Sigmoid colon (tissue), 7 donors: Measurements from ENCODE around the gene FCN2. TPM values are rescaled to one million over a fixed set of nuclear protein-coding genes. Genes with fewer than 3 reads are reported as not detected.

ENCODE experiments used
- DNase-seq: peaks from one replicate; pipeline ENCODE4 v3.0.0-alpha.2; 2019
- H3K27ac ChIP-seq, 4 donors: fragments of 200-600 bp; sonication (generic); one replicate each; pipeline ENCODE4 v1.5.1; 2016 to 2019; ENCODE audit warnings: mild to moderate bottlenecking in 1 of 4
- H3K27me3 ChIP-seq, 3 donors: fragments of 200-600 bp; sonication (generic); one replicate each; pipeline ENCODE4 v1.5.1; 2019; ENCODE audit warnings: mild to moderate bottlenecking in 1 of 3
- H3K36me3 ChIP-seq, 4 donors: fragments of 200-600 bp; sonication (generic); one replicate each; pipeline ENCODE4 v1.5.1; 2016 to 2019
- H3K4me1 ChIP-seq, 4 donors: fragments of 200-600 bp; sonication (generic); one replicate each; pipeline ENCODE4 v1.5.1; 2017 to 2019
- H3K4me3 ChIP-seq, 4 donors: fragments of 200-600 bp; sonication (generic); one replicate each; pipeline ENCODE4 v1.5.1; 2017 to 2019; ENCODE audit warnings: mild to moderate bottlenecking in 2 of 4, moderate library complexity in 1 of 4
- H3K9me3 ChIP-seq, 4 donors: fragments of 200-600 bp in 3 of 4; sonication (generic) in 3 of 4; one replicate each; pipeline versions ENCODE4 v1.5.1 to v1.6.1; 2013 to 2019
- CTCF ChIP-seq, 4 experiments: fragments of 450-650 bp in 3 of 4; fragments of 200-600 bp in 1 of 4; IDR thresholded peaks; one replicate each; pipeline ENCODE4 v1.5.1; 2016 to 2019; ENCODE audit warnings: antibody characterized with exemption in 4 of 4, mild to moderate bottlenecking in 3 of 4, moderate library complexity in 2 of 4
- EP300 ChIP-seq, 4 donors: sonication (generic); formaldehyde crosslinking; IDR thresholded peaks; one replicate each; pipeline ENCODE4 v1.6.1; 2017; ENCODE audit warnings: antibody characterized with exemption in 4 of 4
- POLR2A ChIP-seq, 2 donors: fragments of 450-650 bp; IDR thresholded peaks; one replicate each; pipeline ENCODE4 v1.6.1; 2016; ENCODE audit warnings: antibody characterized with exemption in 2 of 2, mild to moderate bottlenecking in 2 of 2, moderate library complexity in 2 of 2
- POLR2AphosphoS5 ChIP-seq, 4 donors: sonication (generic); formaldehyde crosslinking; IDR thresholded peaks; one replicate each; pipeline ENCODE4 v1.6.1; 2017; ENCODE audit warnings: antibody characterized with exemption in 4 of 4
- WGBS, 2 donors: extraction: QIAGEN DNeasy Blood & Tissue Kit; methylation state at CpG; one replicate each; pipeline ENCODE4 v1.1.7; 2013; 5-methylcytosine and 5-hydroxymethylcytosine counted together
- intact Hi-C: fragments of 100-400 bp; cut with DNase I; formaldehyde crosslinking; loops from one replicate; pipeline ENCODE4 v1.15.1; 2023
- polyA plus RNA-seq, 3 donors: library from polyadenylated mRNA; stranded (reverse); fragments of 200-250 nt; gene quantifications; one replicate each; pipeline ENCODE4 v1.2.3, GENCODE V29; 2013
- total RNA-seq, 4 donors: library from RNA; depleted of rRNA; stranded (reverse); fragments of >200 nt; gene quantifications; one replicate each; pipeline ENCODE4 v1.1.0, GENCODE V29; 2016
- donor health status: healthy with polysubstance abuse.
- donor health status: Bipolar disorder and iron deficiency.
- donor health status: healthy.

Gene FCN2
- total and polyA plus RNA-seq, 7 donors, result 0.12 TPM; not detected in 6

GRCh38 chr9:134919303-134919702 lies 38.7 kb downstream of the FCN2 start:
- no peak for DNase-seq
- WGBS, 2 donors, result 88 to 90% methylated on average over 3 of the region's 3 CpGs
- Histone ChIP-seq H3K36me3 (no peaks in the 10 kb centered on the region), H3K4me3 (no peak overlapping the region), H3K4me1 (no peaks in the 10 kb centered on the region), H3K9me3 (peaks cover 0 to 8% (median 4%) of the 10 kb centered on the region in 4 donors), H3K27ac (no peak overlapping the region), H3K27me3 (peaks cover 0 to 15% (median 7%) of the 10 kb centered on the region in 3 donors)
- TF ChIP-seq EP300 (IDR thresholded peaks at IDR 0.05), result no peak
- no peak for TF ChIP-seq CTCF (IDR thresholded peaks at IDR 0.05)
- TF ChIP-seq POLR2AphosphoS5 (IDR thresholded peaks at IDR 0.05), result no peak
- no peak for TF ChIP-seq POLR2A (IDR thresholded peaks at IDR 0.05)
- intact Hi-C loops, result no loop called here

- Histone ChIP-seq H3K4me3 (no peak overlapping the region), H3K27ac (no peak overlapping the region), H3K27me3 (no peaks in the 10 kb centered on the region), H3K36me3 (no peaks in the 10 kb centered on the region), H3K9me3 (peaks cover 0 to 8% (median 4%) of the 10 kb centered on the region in 4 donors), H3K4me1 (no peaks in the 10 kb centered on the region)
- DNase-seq, result peak; percentile 69
- TF ChIP-seq POLR2A (IDR thresholded peaks at IDR 0.05) (no peak), EP300 (IDR thresholded peaks at IDR 0.05) (no peak), POLR2AphosphoS5 (IDR thresholded peaks at IDR 0.05) (no peak), CTCF (IDR thresholded peaks at IDR 0.05) (no peak)
- intact Hi-C loops, result no loop called here
- WGBS, 2 donors, result 66 to 67% methylated on average over 14 of the region's 14 CpGs
These were observed 41.7 kb downstream of the FCN2 start for GRCh38 chr9:134922066-134922931.

- Histone ChIP-seq H3K27me3 (no peaks in the 10 kb centered on the region), H3K4me1 (no peaks in the 10 kb centered on the region), H3K36me3 (no peaks in the 10 kb centered on the region), H3K27ac (no peak overlapping the region), H3K9me3 (peaks cover 0 to 8% (median 4%) of the 10 kb centered on the region in 4 donors), H3K4me3 (no peak overlapping the region)
- DNase-seq, result peak; percentile 56
- intact Hi-C loops, result no loop called here
- no peak for TF ChIP-seq EP300 (IDR thresholded peaks at IDR 0.05)
- TF ChIP-seq POLR2AphosphoS5 (IDR thresholded peaks at IDR 0.05), result no peak
- TF ChIP-seq CTCF (IDR thresholded peaks at IDR 0.05), result no peak
- TF ChIP-seq POLR2A (IDR thresholded peaks at IDR 0.05), result no peak
- WGBS, 2 donors, result 76 to 79% methylated on average over 9 of the region's 9 CpGs
These were observed 42.3 kb downstream of the FCN2 start for GRCh38 chr9:134922932-134923240.

GRCh38 chr9:134923466-134923865 lies 42.9 kb downstream of the FCN2 start:
- TF ChIP-seq CTCF (IDR thresholded peaks at IDR 0.05) (no peak), POLR2A (IDR thresholded peaks at IDR 0.05) (no peak), POLR2AphosphoS5 (IDR thresholded peaks at IDR 0.05) (no peak), EP300 (IDR thresholded peaks at IDR 0.05) (no peak)
- Histone ChIP-seq H3K4me1 (no peaks in the 10 kb centered on the region), H3K36me3 (no peaks in the 10 kb centered on the region), H3K27ac (no peak overlapping the region), H3K9me3 (peaks cover 0 to 8% (median 4%) of the 10 kb centered on the region in 4 donors), H3K4me3 (no peak overlapping the region), H3K27me3 (no peaks in the 10 kb centered on the region)
- intact Hi-C loops, result no loop called here
- no peak for DNase-seq
- WGBS, 2 donors, result 65 to 85% methylated on average over 7 of the region's 7 CpGs
